GM12864 (cell line): ENCODE results near the gene RBM4B.

Source experiments
- DNase-seq: peaks from one replicate; pipeline ENCODE4 v3.0.0-alpha.2; 2011; ENCODE audit warnings: low read depth
- H3K4me3 ChIP-seq: 2 replicates; pipeline ENCODE4 v1.5.1; 2011; ENCODE audit warnings: mild to moderate bottlenecking, low read depth, low read length, control low read depth
- CTCF ChIP-seq: IDR thresholded peaks from 2 replicates; pipeline ENCODE4 v1.5.1; 2011; ENCODE audit warnings: low read depth, mild to moderate bottlenecking, moderate library complexity, low read length, control low read depth, inconsistent platforms; ENCODE audit errors: missing control alignments

RBM4B gene

DNA sequence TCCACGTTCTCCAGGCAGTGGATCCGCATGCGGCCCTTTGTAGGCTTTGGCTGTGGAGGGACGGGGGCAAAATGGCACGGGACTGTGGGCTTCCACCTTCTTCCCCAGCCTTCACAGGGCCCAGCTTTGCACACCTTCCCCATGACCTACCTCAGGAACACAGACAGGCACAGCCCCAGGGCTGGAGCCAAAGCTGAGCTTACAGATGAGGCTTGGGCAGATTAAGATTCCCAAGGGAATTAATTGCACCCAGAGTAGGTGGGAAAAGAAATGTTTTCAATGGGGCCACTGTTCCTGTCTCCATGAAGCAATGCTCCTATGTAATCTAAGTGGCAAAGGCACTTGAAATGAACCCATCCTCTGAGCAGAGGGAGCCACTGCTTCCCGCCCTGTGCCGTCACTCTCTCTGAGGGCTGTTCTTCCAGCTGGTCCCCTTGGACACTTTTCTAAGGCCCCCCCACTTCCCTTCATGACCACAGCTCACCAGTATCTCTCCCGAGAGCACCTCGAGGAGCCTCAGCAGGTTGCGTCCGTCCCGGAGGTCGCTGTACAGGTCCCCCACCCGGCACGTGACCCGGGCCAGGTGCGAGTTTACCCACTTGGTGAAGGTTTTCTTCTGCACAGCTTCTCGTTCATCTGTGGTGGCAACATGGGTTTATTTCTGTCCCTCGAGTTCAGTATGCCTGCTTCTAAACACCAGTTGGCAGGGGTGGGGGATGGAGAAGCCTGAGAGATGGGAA lies 37.8 kb upstream of the RBM4B start:
- no peak for DNase-seq
- no peak overlapping the region for H3K4me3 ChIP-seq
- TF ChIP-seq CTCF: no peak

GRCh38 chr11:66713746-66714480 lies 36.2 kb upstream of the RBM4B start:
- no peak overlapping the region for H3K4me3 ChIP-seq
- TF ChIP-seq CTCF: no peak
- DNase-seq: no peak

- H3K4me3 ChIP-seq: no peak overlapping the region
- TF ChIP-seq CTCF: no peak
- no peak for DNase-seq
Measured at GRCh38 chr11:66710384-66710930, 32.8 kb upstream of the RBM4B start.

GRCh38 chr11:66708701-66709100 lies 31.0 kb upstream of the RBM4B start:
- DNase-seq: no peak
- no peak for TF ChIP-seq CTCF
- H3K4me3 ChIP-seq: no peak overlapping the region

DNA sequence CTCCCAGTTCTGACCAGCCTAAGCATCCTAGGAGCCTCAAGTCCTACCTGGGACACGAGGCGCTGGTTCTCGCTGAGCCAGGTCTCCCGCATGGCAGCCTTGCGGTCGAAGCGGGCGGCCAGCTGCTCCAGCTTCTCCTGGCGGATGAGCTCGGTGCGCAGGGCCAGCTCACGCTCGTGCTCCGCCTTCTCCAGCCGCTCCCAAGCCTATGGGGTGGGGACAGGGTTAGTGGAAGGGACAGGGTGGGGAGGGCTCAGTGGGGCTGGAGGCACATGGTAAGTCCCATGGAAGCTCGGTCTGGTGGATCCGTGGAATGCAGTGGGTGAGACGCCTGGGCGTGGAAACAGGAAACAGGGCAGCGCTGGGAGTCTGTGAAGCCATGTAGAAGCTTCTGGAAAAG lies 30.4 kb upstream of the RBM4B start:
- TF ChIP-seq CTCF: no peak
- DNase-seq: no peak
- H3K4me3 ChIP-seq: no peak overlapping the region

- no peak for TF ChIP-seq CTCF
- no peak overlapping the region for H3K4me3 ChIP-seq
- DNase-seq: no peak
Measured at GRCh38 chr11:66707486-66707885, 29.8 kb upstream of the RBM4B start.
